Erythroblast (primary cell): ENCODE measurements around the gene GPC6.

Source experiments
- GATA1 ChIP-seq: IDR thresholded peaks from 2 replicates; pipeline ENCODE4 v1.6.1; 2011; ENCODE audit warnings: low read depth, mild to moderate bottlenecking, control low read depth, low read length, moderate library complexity
- POLR2A ChIP-seq: IDR thresholded peaks from 2 replicates; pipeline ENCODE4 v1.6.1; 2011; ENCODE audit warnings: mild to moderate bottlenecking, low read length

DNA sequence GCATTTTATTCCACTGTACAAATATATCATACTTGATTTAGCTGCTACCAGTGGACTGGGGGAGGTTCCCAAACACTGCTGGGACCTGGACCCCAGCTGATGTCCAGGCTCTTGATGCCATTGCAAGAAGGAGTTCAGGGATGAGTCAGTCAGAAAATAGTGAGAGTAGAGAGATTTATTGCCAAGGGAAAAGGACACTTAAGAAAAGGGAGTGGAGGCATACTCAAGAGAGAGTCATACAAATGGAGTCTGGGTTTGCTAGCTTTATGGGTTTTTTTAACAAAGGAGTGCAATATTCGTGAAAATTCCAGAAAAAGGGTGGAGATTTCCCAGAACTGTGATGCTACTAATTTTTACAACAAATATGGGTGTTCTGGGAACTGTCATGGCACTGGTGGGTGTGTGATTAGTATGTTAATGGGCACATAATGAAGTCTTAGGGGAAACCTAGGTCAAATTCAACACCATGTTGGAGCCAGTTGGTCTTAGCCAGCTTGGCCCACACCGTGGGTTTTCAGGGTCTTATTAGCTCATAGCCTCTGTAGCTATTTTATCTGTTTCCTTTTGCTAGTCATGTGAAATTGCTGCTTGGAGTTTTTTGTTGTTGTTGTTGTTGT is 36.2 kb downstream of the GPC6 start:
- TF ChIP-seq POLR2A (no peak), GATA1 (no peak)
